ENCODE results near the gene CLASP1.

GRCh38 chr2:121582272-121582671 is 67.0 kb downstream of the CLASP1 start:
- TF ChIP-seq CTCF (IDR thresholded peaks at IDR 0.05) (no peak), POLR2AphosphoS5 (IDR thresholded peaks at IDR 0.05) (no peak)
